Ovary (tissue), 3 donors: Measurements from ENCODE around the gene MPPED2.

ENCODE experiments used
- CTCF ChIP-seq, 3 donors: fragments of 450-650 bp in 2 of 3; fragments of 200-600 bp in 1 of 3; IDR thresholded peaks; one replicate each; pipeline versions ENCODE4 v1.5.1 to v1.8.0; 2016 to 2022; ENCODE audit warnings: antibody characterized with exemption in 3 of 3, mild to moderate bottlenecking in 1 of 3
- EP300 ChIP-seq: sonication (generic); formaldehyde crosslinking; IDR thresholded peaks from one replicate; pipeline ENCODE4 v1.6.1; 2017; ENCODE audit warnings: antibody characterized with exemption
- POLR2A ChIP-seq: fragments of 450-650 bp; IDR thresholded peaks from one replicate; pipeline ENCODE4 v1.6.1; 2017; ENCODE audit warnings: antibody characterized with exemption, mild to moderate bottlenecking, moderate library complexity
- donor health status: DM: no; HTN: no; CAD: no.

GRCh38 chr11:30452114-30452513 is 134.0 kb downstream of the MPPED2 start:
- TF ChIP-seq CTCF (IDR thresholded peaks at IDR 0.05) (no peak), POLR2A (no peak), EP300 (no peak)
